Activated naive CD4-positive, alpha-beta T cell treated with anti-CD3 and anti-CD28 coated beads, Interleukin-2, amount 50 U/mL, for 72 hours (primary cell): ENCODE data around the gene XKR8. TPM values are rescaled to one million over a fixed set of nuclear protein-coding genes. Genes with fewer than 3 reads are reported as not detected.

Source experiments
- ATAC-seq, 2 donors: fragments of 150-1000 bp; cut with Tn5 transposase; 2 replicates each; pipeline ENCODE4 v1.10.0; 2021; ENCODE audit warnings: mild to moderate bottlenecking in 2 of 2, moderate library complexity in 2 of 2
- DNase-seq, 2 donors: peaks; one replicate each; pipeline ENCODE4 v3.0.0; 2021 to 2022; ENCODE audit warnings: low spot score in 2 of 2
- H3K27ac Mint-ChIP-seq, 2 donors: one replicate each; pipeline ENCODE4 v1.8.0; 2022; ENCODE audit warnings: mild to moderate bottlenecking in 2 of 2, mixed read lengths in 2 of 2
- H3K36me3 Mint-ChIP-seq, 2 donors: one replicate each; pipeline ENCODE4 v1.8.0; 2022; ENCODE audit warnings: mixed read lengths in 2 of 2
- H3K9me3 Mint-ChIP-seq, 2 donors: one replicate each; pipeline ENCODE4 v1.8.0; 2022; ENCODE audit warnings: mixed read lengths in 2 of 2
- total RNA-seq, 2 donors: library from RNA; stranded (reverse); gene quantifications; one replicate each; pipeline ENCODE4 v1.2.3, GENCODE V29; 2022

The XKR8 gene
- total RNA-seq, 2 donors from 2014 or later = 4.6 to 4.7 TPM

DNA sequence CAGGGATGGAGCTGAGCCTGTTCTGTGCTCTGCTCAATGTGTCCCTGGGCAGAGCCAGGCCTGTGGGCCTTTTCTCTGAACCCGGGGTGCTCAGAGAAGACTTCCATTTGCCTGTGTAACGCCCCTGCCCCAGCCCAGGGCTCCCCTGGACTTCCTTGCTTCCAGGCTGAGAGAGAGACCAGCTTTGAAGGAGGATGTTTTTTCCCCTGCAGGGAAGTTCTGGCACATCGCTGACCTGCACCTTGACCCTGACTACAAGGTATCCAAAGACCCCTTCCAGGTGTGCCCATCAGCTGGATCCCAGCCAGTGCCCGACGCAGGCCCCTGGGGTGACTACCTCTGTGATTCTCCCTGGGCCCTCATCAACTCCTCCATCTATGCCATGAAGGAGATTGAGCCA, 14.8 kb upstream of the XKR8 start:
- ATAC-seq = no peak
- no peaks in the 10 kb centered on the region for H3K36me3 Mint-ChIP-seq

DNA sequence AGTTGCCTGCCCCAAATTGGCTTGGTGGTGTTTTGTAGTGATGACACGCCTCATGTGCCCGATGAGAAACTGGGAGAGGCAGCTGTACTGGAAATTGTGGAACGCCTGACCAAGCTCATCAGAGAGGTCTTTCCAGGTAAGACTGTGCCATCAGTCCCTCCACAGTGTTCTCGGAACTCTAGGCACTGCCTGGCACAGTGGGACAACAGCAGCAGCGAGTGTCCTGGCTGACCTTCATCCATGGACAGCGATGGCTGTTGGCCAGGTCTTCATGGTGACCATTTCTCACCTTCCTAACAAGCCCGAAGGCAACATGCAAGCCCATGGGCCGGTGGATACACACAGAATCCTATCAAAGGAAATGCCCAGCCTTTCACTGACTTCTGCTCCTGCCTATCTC, 10.7 kb upstream of the XKR8 start:
- Mint-ChIP-seq H3K9me3 (no peaks in the 10 kb centered on the region), H3K36me3 (no peaks in the 10 kb centered on the region), H3K27ac (no peak overlapping the region)
- DNase-seq = no peak
- ATAC-seq = no peak

More for the DNA sequence above, 14.8 kb upstream of the XKR8 start:
- H3K9me3 Mint-ChIP-seq = no peaks in the 10 kb centered on the region
- no peak for DNase-seq
- H3K27ac Mint-ChIP-seq = peak overlapping the region in 1 of 2 donors; percentile 82

GRCh38 chr1:27951396-27951795, 8.4 kb upstream of the XKR8 start:
- no peak for ATAC-seq
- Mint-ChIP-seq H3K27ac (no peak overlapping the region), H3K9me3 (no peaks in the 10 kb centered on the region), H3K36me3 (no peaks in the 10 kb centered on the region)
- no peak for DNase-seq

- ATAC-seq (no peak), DNase-seq (no peak)
- H3K36me3 Mint-ChIP-seq = no peaks in the 10 kb centered on the region
- no peaks in the 10 kb centered on the region for H3K9me3 Mint-ChIP-seq
- no peak overlapping the region for H3K27ac Mint-ChIP-seq
Measured at GRCh38 chr1:27952147-27952546, 7.6 kb upstream of the XKR8 start.

DNA sequence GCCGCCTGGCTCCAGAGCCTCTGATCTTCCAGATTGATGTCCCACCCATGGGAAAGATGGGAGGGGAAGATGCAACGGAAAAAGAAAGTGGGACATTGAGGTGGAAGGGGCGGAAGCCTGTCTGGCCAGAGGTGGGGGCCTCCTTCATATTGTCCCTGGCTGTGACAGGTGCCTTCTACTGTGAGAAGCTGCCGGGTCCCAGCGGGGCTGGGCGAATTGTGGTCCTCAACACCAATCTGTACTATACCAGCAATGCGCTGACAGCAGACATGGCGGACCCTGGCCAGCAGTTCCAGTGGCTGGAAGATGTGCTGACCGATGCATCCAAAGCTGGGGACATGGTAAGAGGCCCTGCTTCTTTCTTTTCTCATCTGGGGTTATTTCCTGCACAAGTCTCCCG, 5.6 kb upstream of the XKR8 start:
- Mint-ChIP-seq H3K27ac (no peak overlapping the region), H3K36me3 (no peaks in the 10 kb centered on the region), H3K9me3 (no peaks in the 10 kb centered on the region)
- no peak for DNase-seq
- no peak for ATAC-seq

DNA sequence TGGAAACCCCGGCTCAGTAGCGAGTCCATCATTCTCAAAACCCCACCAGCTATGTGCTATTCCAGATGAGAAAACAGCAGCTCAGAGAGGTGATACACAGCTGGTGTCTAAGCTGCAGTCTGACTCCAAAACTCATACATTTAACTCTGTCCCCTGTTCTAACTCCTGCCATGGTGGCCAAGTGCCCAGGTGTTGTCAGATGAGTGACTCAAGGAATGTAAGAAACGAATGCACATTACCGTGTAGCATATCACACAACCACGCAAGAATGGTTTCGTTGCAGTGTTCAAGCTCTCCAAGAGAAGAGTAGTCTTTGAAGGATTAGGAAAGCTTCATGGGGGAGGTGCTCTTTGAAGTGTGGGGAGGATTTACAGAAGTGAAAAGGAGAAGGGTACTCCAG, 4.7 kb upstream of the XKR8 start:
- Mint-ChIP-seq H3K9me3 (no peaks in the 10 kb centered on the region), H3K36me3 (no peaks in the 10 kb centered on the region), H3K27ac (no peak overlapping the region)
- no peak for ATAC-seq
- no peak for DNase-seq

GRCh38 chr1:27956761-27957160, 3.0 kb upstream of the XKR8 start:
- Mint-ChIP-seq H3K9me3 (no peaks in the 10 kb centered on the region), H3K27ac (no peak overlapping the region), H3K36me3 (no peaks in the 10 kb centered on the region)
- DNase-seq (no peak), ATAC-seq (no peak)

DNA sequence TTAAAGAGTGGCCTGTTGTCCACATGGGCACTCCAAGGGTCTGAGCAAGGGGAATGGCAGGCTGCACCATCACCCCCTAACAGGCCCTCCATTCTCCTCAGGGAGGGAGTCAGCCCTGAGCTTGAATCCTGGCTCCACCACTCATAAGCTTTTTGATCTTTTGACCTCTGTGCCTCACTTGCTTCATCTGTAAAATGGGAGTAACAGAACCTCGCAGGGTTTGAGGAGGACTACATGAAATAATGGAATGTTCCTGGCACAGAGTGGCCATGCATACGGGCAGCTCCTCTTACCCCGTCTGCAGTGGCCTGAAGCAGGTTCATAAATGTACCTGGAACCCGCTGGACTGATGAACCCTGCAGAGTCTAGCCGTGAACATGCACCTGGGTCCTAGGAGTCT, 2.1 kb upstream of the XKR8 start:
- H3K9me3 Mint-ChIP-seq = no peaks in the 10 kb centered on the region
- H3K27ac Mint-ChIP-seq = no peak overlapping the region
- no peak for DNase-seq
- ATAC-seq = no peak
- no peaks in the 10 kb centered on the region for H3K36me3 Mint-ChIP-seq

DNA sequence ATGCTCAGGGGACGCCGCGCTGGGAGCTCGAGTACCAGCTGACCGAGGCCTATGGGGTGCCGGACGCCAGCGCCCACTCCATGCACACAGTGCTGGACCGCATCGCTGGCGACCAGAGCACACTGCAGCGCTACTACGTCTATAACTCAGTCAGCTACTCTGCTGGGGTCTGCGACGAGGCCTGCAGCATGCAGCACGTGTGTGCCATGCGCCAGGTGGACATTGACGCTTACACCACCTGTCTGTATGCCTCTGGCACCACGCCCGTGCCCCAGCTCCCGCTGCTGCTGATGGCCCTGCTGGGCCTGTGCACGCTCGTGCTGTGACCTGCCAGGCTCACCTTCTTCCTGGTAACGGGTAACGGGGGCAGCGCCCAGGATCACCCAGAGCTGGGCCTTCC, 1.3 kb upstream of the XKR8 start:
- no peak for ATAC-seq
- H3K27ac Mint-ChIP-seq = peak overlapping the region in 1 of 2 donors; percentile 87
- H3K36me3 Mint-ChIP-seq = no peaks in the 10 kb centered on the region
- no peaks in the 10 kb centered on the region for H3K9me3 Mint-ChIP-seq
- DNase-seq = no peak

GRCh38 chr1:27960762-27961645, 1.2 kb downstream of the XKR8 start:
- Mint-ChIP-seq H3K9me3 (no peaks in the 10 kb centered on the region), H3K36me3 (no peaks in the 10 kb centered on the region), H3K27ac (peak overlapping the region; percentile 44 to 87)
- ATAC-seq (no peak), DNase-seq (no peak)

GRCh38 chr1:27961646-27962221, 2.0 kb downstream of the XKR8 start:
- no peaks in the 10 kb centered on the region for H3K36me3 Mint-ChIP-seq
- no peaks in the 10 kb centered on the region for H3K9me3 Mint-ChIP-seq
- DNase-seq (peak in 1 of 2 donors; percentile 16), ATAC-seq (no peak)
- H3K27ac Mint-ChIP-seq = peak overlapping the region; percentile 22 to 62

GRCh38 chr1:27963393-27963792, 3.6 kb downstream of the XKR8 start:
- Mint-ChIP-seq H3K9me3 (no peaks in the 10 kb centered on the region), H3K27ac (no peak overlapping the region), H3K36me3 (no peaks in the 10 kb centered on the region)
- DNase-seq (peak in 1 of 2 donors; percentile 48), ATAC-seq (no peak)

GRCh38 chr1:27966402-27967105, 6.8 kb downstream of the XKR8 start:
- DNase-seq (peak in 1 of 2 donors; percentile 51), ATAC-seq (no peak)
- H3K27ac Mint-ChIP-seq = peak overlapping the region; percentile 29 to 72
- no peaks in the 10 kb centered on the region for H3K36me3 Mint-ChIP-seq
- H3K9me3 Mint-ChIP-seq = no peaks in the 10 kb centered on the region

DNA sequence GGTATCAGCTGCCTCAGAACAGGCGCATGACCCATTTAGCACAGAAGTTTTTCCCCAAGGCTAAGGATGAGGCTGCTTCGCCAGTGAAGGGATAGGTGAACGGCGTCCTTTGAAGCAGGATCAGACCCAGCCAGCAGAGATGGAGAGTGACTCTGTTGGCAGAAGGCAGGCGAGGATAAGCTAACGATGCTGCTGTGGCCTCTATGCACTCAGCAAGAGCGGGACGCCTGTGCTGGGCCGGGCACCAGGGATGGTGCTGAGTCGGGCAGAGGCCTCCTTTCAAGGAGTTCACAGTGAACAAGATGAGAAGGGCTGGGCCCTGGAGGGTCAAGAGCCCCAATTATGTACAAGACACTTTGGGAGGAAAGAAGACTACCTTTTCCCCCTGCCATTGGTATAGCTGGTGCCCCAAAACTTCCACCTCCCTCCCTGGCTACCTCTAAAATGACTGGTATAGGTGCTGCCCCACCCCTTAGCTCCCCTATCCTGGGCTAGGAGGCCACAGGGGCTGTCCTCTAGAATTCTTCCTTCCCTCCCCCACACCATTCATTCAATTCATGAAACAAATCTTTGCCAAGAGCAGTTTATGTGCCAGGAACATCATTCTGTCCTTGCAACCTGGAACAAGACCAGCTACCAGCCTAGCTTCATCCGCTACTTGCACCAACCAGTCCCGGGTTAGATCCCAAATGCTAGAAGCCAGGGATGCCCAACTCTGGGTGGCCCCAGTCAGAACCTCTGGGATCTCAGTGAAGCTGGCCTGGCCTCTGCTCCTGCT, 7.5 kb downstream of the XKR8 start:
- DNase-seq (peak in 1 of 2 donors; percentile 51), ATAC-seq (no peak)
- Mint-ChIP-seq H3K27ac (peak overlapping the region; percentile 72 to 81), H3K9me3 (no peaks in the 10 kb centered on the region), H3K36me3 (no peaks in the 10 kb centered on the region)

DNA sequence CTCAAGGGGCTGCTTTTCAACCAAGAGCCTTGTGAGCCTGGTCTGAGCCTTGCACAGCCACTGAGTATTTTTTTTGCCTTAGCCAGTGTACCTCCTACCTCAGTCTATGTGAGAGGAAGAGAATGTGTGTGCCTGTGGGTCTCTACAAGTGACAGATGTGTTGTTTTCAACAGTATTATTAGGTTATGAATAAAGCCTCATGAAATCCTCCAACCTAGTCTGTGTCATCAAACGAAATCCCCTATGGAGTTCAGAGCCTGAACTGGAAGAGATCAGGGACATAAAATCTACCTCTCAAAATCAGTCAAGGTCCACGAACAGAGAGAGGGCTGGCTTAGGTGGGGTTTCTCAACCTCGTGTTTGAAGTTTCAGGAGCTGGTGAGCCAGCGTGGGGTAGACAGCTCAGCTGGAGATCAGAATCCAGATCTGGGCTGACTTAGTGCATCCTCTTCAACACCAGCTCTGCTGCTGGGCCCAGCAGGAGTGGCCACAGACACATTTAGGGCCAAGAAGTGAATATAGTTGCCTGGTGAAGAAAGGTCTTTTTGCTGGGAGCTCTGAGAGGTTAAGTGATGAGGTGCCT, 8.2 kb downstream of the XKR8 start:
- peak in 1 of 2 donors; percentile 37 for ATAC-seq
- no peaks in the 10 kb centered on the region for H3K9me3 Mint-ChIP-seq
- no peaks in the 10 kb centered on the region for H3K36me3 Mint-ChIP-seq
- H3K27ac Mint-ChIP-seq = peak overlapping the region; percentile 65 to 81
- peak in 1 of 2 donors; percentile 23 for DNase-seq

DNA sequence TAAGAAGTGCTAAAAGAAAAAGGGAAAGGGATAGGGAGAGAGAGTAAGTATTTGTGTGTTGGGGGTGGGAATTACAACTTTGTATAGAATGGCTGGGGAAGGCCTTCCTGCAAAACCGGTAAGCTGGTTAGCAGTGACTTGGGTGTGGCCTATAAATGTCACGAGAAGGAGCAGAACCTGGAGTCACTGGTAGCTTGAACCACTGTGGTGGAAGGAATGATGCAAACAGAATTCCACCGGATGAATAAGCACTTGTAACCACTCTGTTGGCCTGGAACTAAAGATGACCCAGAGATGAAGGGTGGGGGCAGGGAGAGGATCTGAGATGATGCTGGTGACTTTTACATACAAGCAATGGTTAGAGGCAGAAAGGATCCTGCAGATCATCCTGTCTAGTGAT, 8.9 kb downstream of the XKR8 start:
- peak overlapping the region; percentile 65 to 81 for H3K27ac Mint-ChIP-seq
- H3K9me3 Mint-ChIP-seq = no peaks in the 10 kb centered on the region
- DNase-seq (peak in 1 of 2 donors; percentile 53), ATAC-seq (peak in 1 of 2 donors; percentile 84)
- no peaks in the 10 kb centered on the region for H3K36me3 Mint-ChIP-seq
